HCT116 (cell line): Measurements from ENCODE around the gene TLR5. TPM values are rescaled to one million over a fixed set of nuclear protein-coding genes. Genes with fewer than 3 reads are reported as not detected.

Experiments
- ATAC-seq: fragments of 200-7000 bp; cut with Tn5 transposase; 2 replicates; pipeline ENCODE4 v1.9.1; 2020; ENCODE audit warnings: mild to moderate bottlenecking, moderate library complexity
- BruUV-seq: library from RNA; stranded (reverse); fragments of 400-500 nt; replicated peaks from 2 replicates; lab custom pipeline; 2021; lab: Mats Ljungman, UMichigan
- CTCF ChIA-PET: fragments of 300-600 bp; sonication (Branson Sonifier 250); formaldehyde crosslinking; loops from one replicate; lab custom pipeline; 2021; ENCODE audit warnings: antibody characterized with exemption; lab: Charles Lee
- POLR2A ChIA-PET: fragments of 300-600, 350-600 bp; sonication (Branson Sonifier 250); formaldehyde crosslinking; loops from one replicate; lab custom pipeline; 2021; ENCODE audit warnings: antibody characterized with exemption; lab: Charles Lee
- RAD21 ChIA-PET, 2 experiments: fragments of 300-600 bp; sonication (Branson Sonifier 250); formaldehyde crosslinking; loops; one replicate each; lab custom pipeline; 2023; ENCODE audit warnings: low total read pairs in 2 of 2; ENCODE audit not compliant: uncharacterized antibody in 2 of 2, unreplicated experiment in 2 of 2, low non-redundant PET in 1 of 2; lab: Charles Lee
- DNase-seq: peaks from one replicate; pipeline ENCODE4 v3.0.0-alpha.2; 2010; ENCODE audit warnings: low read depth, low spot score
- H2AFZ ChIP-seq: fragments of 200-600 bp; shearing (Covaris generic), sonication (generic); 2 replicates; pipeline ENCODE4 v1.6.1; 2017; ENCODE audit warnings: low read depth, mixed run types, mixed read lengths, antibody characterized with exemption, low read length; ENCODE audit not compliant: poor library complexity, severe bottlenecking
- H3K27ac ChIP-seq: 2 replicates; pipeline ENCODE4 v1.5.1; 2012; ENCODE audit warnings: low read depth, low read length
- H3K27me3 ChIP-seq: fragments of 200-600 bp; sonication (generic); 2 replicates; pipeline ENCODE4 v1.6.1; 2016; ENCODE audit warnings: mixed run types, low read length, mixed read lengths; ENCODE audit not compliant: insufficient read depth
- H3K36me3 ChIP-seq, 2 experiments: fragments of 200-500 bp in 1 of 2; fragments of 200-600 bp in 1 of 2; sonication (Bioruptor generic) in 1 of 2; sonication (generic) in 1 of 2; 2 replicates each; pipeline versions ENCODE4 v1.5.1 to v1.6.1; 2014 to 2016; ENCODE audit warnings: low read length in 2 of 2, inconsistent platforms in 1 of 2, mixed read lengths in 1 of 2, mixed run types in 1 of 2; ENCODE audit not compliant: insufficient read depth in 2 of 2, control insufficient read depth in 1 of 2
- H3K4me1 ChIP-seq, 2 experiments: fragments of 200-600 bp in 1 of 2; sonication (generic) in 1 of 2; 2 replicates each; pipeline versions ENCODE4 v1.5.1 to v1.6.1; 2012 to 2017; ENCODE audit warnings: low read length in 2 of 2, inconsistent platforms in 1 of 2, mild to moderate bottlenecking in 1 of 2, mixed read lengths in 1 of 2, mixed run types in 1 of 2, moderate library complexity in 1 of 2; ENCODE audit not compliant: insufficient read depth in 2 of 2, control insufficient read depth in 1 of 2
- H3K4me2 ChIP-seq: fragments of 200-600 bp; sonication (generic); 2 replicates; pipeline ENCODE4 v1.6.1; 2017; ENCODE audit warnings: mixed run types, low read length, mixed read lengths
- H3K4me3 ChIP-seq, 2 experiments: fragments of 200-600 bp in 1 of 2; sonication (generic) in 1 of 2; replicated peaks in 1 of 2; 2 replicates each; pipeline ENCODE4 v1.5.1; 2011 to 2016; ENCODE audit warnings: low read length in 2 of 2, control low read depth in 1 of 2, low read depth in 1 of 2, mild to moderate bottlenecking in 1 of 2, mixed read lengths in 1 of 2, mixed run types in 1 of 2
- H3K79me2 ChIP-seq: fragments of 200-600 bp; sonication (generic); 2 replicates; pipeline ENCODE4 v1.6.1; 2017; ENCODE audit warnings: mild to moderate bottlenecking, mixed run types, low read length, moderate library complexity, mixed read lengths; ENCODE audit not compliant: insufficient read depth
- H3K9ac ChIP-seq: fragments of 200-600 bp; sonication (generic); 2 replicates; pipeline ENCODE4 v1.6.1; 2016; ENCODE audit warnings: low read length, mixed read lengths
- H3K9me2 ChIP-seq: fragments of 200-600 bp; sonication (generic), shearing (Covaris generic); 2 replicates; pipeline ENCODE4 v1.6.1; 2017; ENCODE audit warnings: mixed run types, mild to moderate bottlenecking, moderate library complexity; ENCODE audit not compliant: insufficient read depth
- H3K9me3 ChIP-seq, 2 experiments: fragments of 200-500 bp in 1 of 2; fragments of 200-600 bp in 1 of 2; sonication (Bioruptor generic) in 1 of 2; sonication (generic) in 1 of 2; 2 replicates each; pipeline ENCODE4 v1.6.1; 2014 to 2017; ENCODE audit warnings: low read length in 2 of 2, mixed read lengths in 2 of 2, inconsistent platforms in 1 of 2, low read depth in 1 of 2, mild to moderate bottlenecking in 1 of 2, mixed run types in 1 of 2, moderate library complexity in 1 of 2; ENCODE audit not compliant: control insufficient read depth in 1 of 2, insufficient read depth in 1 of 2
- H4K20me1 ChIP-seq: fragments of 200-600 bp; sonication (generic), shearing (Covaris generic); 2 replicates; pipeline ENCODE4 v1.6.1; 2017; ENCODE audit warnings: mixed run types, mild to moderate bottlenecking, moderate library complexity; ENCODE audit not compliant: insufficient read depth
- ATF3 ChIP-seq: IDR thresholded peaks from 2 replicates; pipeline ENCODE4 v1.6.1; 2012
- CBX3 ChIP-seq: IDR thresholded peaks from 2 replicates; pipeline ENCODE4 v1.6.1; 2012; ENCODE audit warnings: low read depth
- EGR1 ChIP-seq: IDR thresholded peaks from 2 replicates; pipeline ENCODE4 v1.6.1; 2012; ENCODE audit warnings: low read depth
- EZH2 ChIP-seq: fragments of 200-600 bp; sonication (generic); IDR thresholded peaks from 2 replicates; pipeline ENCODE4 v1.6.1; 2017; ENCODE audit warnings: antibody characterized with exemption, mixed run types
- EZH2phosphoT487 ChIP-seq: fragments of 200-600 bp; IDR thresholded peaks from 2 replicates; pipeline ENCODE4 v1.6.1; 2018; ENCODE audit warnings: antibody characterized with exemption, borderline replicate concordance
- FOSL1 ChIP-seq: IDR thresholded peaks from 2 replicates; pipeline ENCODE4 v1.6.1; 2012; ENCODE audit warnings: low read depth
- JUND ChIP-seq: IDR thresholded peaks from 2 replicates; pipeline ENCODE4 v1.6.1; 2012
- POLR2A ChIP-seq: IDR thresholded peaks from 2 replicates; pipeline ENCODE4 v1.7.0; 2011; ENCODE audit warnings: borderline replicate concordance; ENCODE audit not compliant: insufficient read depth, insufficient read length; ENCODE audit errors: extremely low read depth
- POLR2AphosphoS5 ChIP-seq: IDR thresholded peaks from 2 replicates; pipeline ENCODE4 v1.6.1; 2011; ENCODE audit warnings: mild to moderate bottlenecking, low read depth, low read length, moderate library complexity
- RAD21 ChIP-seq: IDR thresholded peaks from 2 replicates; pipeline ENCODE4 v1.6.1; 2012; ENCODE audit warnings: low read depth, mild to moderate bottlenecking
- REST ChIP-seq: IDR thresholded peaks from 2 replicates; pipeline ENCODE4 v1.6.1; 2012; ENCODE audit warnings: low read depth
- SIN3A ChIP-seq: IDR thresholded peaks from 2 replicates; pipeline ENCODE4 v1.6.1; 2012; ENCODE audit warnings: low read depth
- SP1 ChIP-seq: IDR thresholded peaks from 2 replicates; pipeline ENCODE4 v1.6.1; 2012; ENCODE audit warnings: low read depth
- SRF ChIP-seq: IDR thresholded peaks from 2 replicates; pipeline ENCODE4 v1.6.1; 2012; ENCODE audit warnings: low read depth
- YY1 ChIP-seq: IDR thresholded peaks from 2 replicates; pipeline ENCODE4 v1.6.1; 2011; ENCODE audit warnings: low read length, low read depth, moderate library complexity, mild to moderate bottlenecking; ENCODE audit not compliant: insufficient replicate concordance; ENCODE audit errors: extremely low read depth
- ZFX ChIP-seq: fragments of 450-650 bp; IDR thresholded peaks from 2 replicates; pipeline ENCODE4 v1.6.1; 2017
- ZNF274 ChIP-seq: fragments of 200-500 bp; sonication (Bioruptor generic); IDR thresholded peaks from 2 replicates; pipeline ENCODE4 v1.6.1; 2014; ENCODE audit warnings: mild to moderate bottlenecking, low read depth, low read length, inconsistent platforms
- intact Hi-C: fragments of 100-400 bp; cut with micrococcal nuclease; formaldehyde crosslinking; loops from 2 replicates; pipeline ENCODE4 v1.10.0; 2022
- total RNA-seq: library from RNA; stranded (reverse); gene quantifications from one replicate; pipeline ENCODE4 v1.2.1, GENCODE V29; 2021; ENCODE audit not compliant: unreplicated experiment
- TF ChIP-seq, protein P1 (sequence below): IDR thresholded peaks from 2 replicates; pipeline ENCODE4 v1.6.1; 2011; ENCODE audit warnings: mild to moderate bottlenecking, low read length, moderate library complexity; ENCODE audit not compliant: insufficient replicate concordance; ENCODE audit errors: extremely low read depth
- TF ChIP-seq, protein P2 (sequence below): IDR thresholded peaks from 2 replicates; pipeline ENCODE4 v1.6.1; 2012
- TF ChIP-seq, protein P3 (sequence below), 3 experiments: fragments of 200-600 bp in 1 of 3; sonication (generic) in 1 of 3; IDR thresholded peaks in 2 of 3; conservative IDR thresholded peaks in 1 of 3; 2 replicates each; pipeline ENCODE4 v1.5.1; 2012 to 2017; ENCODE audit warnings: low read depth in 2 of 3, low read length in 2 of 3, antibody characterized with exemption in 1 of 3, borderline replicate concordance in 1 of 3, control low read depth in 1 of 3, mild to moderate bottlenecking in 1 of 3, mixed read lengths in 1 of 3, mixed run types in 1 of 3, moderate library complexity in 1 of 3; ENCODE audit not compliant: insufficient read depth in 1 of 3

TLR5 gene
- total RNA-seq, 1 experiment from 2014 or later: 1.2 TPM

DNA sequence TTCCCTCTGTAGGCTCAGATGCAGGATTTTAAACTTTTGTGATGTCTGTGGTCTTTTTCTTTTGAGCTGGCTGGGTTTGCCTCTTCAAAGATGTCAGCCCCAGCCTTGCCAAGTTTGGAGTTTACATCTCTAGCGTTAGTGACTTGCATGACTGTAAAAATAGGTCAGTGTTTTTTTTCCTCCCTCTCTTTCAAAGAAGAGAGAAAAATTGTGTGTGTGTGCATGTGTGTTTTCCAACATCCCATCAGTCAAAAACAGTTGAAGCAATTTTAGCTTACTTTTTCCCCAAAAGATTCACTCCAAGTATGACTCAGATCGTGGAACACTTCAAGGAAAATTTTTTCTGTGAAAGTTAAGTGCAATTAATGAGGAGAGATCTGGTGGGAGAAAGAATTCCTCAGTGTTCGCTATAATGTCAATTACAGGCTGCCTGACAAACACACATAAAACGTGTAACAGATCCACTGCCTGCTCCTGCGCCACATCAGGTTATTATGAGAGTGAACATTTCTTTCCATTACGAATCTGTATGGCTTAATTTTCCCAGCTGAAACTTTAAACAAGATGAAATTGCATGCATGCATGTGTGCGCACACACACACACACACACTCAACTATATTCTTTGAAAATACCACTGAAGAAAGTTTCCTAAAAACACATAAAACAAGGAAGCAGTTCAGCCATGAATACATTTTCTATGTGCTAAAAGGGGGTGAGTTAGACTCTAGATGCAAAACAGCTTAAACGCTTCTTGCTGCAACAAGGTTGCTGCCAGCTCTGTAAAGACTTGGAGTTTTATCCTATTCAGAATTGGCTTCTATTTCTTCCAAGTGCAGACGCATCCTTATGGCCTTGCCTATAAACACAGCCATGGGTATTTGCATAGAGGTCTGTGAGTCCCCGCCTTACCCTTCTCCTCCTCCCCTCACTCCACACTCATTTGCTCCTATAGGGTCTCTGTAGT, 55.5 kb downstream of the TLR5 start:
- H3K4me3 ChIP-seq: no peak overlapping the region
- RAD21 ChIA-PET: no interaction called here
- H3K27ac ChIP-seq: no peak overlapping the region
- H3K9me2 ChIP-seq: no peaks in the 10 kb centered on the region
- no peak overlapping the region for H3K9ac ChIP-seq
- CTCF ChIA-PET: no interaction called here
- no peaks in the 10 kb centered on the region for H3K79me2 ChIP-seq
- intact Hi-C loops: no loop called here
- H3K4me1 ChIP-seq: no peaks in the 10 kb centered on the region
- H3K9me3 ChIP-seq: no peaks in the 10 kb centered on the region
- H2AFZ ChIP-seq: no peak overlapping the region
- H3K27me3 ChIP-seq: no peaks in the 10 kb centered on the region
- DNase-seq (no peak), ATAC-seq (no peak)
- POLR2A ChIA-PET: no interaction called here
- no peaks in the 10 kb centered on the region for H3K36me3 ChIP-seq
- H4K20me1 ChIP-seq: no peaks in the 10 kb centered on the region
- TF ChIP-seq YY1 (no peak), POLR2A (no peak), SIN3A (no peak), ATF3 (no peak), POLR2AphosphoS5 (no peak), ZFX (no peak), FOSL1 (no peak), SRF (no peak), CBX3 (no peak), JUND (no peak), SP1 (no peak), EGR1 (no peak), ZNF274 (no peak), REST (no peak), EZH2phosphoT487 (no peak), EZH2 (no peak), RAD21 (no peak)
- TF ChIP-seq, protein P1, sequence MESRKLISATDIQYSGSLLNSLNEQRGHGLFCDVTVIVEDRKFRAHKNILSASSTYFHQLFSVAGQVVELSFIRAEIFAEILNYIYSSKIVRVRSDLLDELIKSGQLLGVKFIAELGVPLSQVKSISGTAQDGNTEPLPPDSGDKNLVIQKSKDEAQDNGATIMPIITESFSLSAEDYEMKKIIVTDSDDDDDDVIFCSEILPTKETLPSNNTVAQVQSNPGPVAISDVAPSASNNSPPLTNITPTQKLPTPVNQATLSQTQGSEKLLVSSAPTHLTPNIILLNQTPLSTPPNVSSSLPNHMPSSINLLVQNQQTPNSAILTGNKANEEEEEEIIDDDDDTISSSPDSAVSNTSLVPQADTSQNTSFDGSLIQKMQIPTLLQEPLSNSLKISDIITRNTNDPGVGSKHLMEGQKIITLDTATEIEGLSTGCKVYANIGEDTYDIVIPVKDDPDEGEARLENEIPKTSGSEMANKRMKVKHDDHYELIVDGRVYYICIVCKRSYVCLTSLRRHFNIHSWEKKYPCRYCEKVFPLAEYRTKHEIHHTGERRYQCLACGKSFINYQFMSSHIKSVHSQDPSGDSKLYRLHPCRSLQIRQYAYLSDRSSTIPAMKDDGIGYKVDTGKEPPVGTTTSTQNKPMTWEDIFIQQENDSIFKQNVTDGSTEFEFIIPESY: no peak
- TF ChIP-seq, protein P2, sequence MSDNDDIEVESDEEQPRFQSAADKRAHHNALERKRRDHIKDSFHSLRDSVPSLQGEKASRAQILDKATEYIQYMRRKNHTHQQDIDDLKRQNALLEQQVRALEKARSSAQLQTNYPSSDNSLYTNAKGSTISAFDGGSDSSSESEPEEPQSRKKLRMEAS: no peak
- TF ChIP-seq, protein P3, sequence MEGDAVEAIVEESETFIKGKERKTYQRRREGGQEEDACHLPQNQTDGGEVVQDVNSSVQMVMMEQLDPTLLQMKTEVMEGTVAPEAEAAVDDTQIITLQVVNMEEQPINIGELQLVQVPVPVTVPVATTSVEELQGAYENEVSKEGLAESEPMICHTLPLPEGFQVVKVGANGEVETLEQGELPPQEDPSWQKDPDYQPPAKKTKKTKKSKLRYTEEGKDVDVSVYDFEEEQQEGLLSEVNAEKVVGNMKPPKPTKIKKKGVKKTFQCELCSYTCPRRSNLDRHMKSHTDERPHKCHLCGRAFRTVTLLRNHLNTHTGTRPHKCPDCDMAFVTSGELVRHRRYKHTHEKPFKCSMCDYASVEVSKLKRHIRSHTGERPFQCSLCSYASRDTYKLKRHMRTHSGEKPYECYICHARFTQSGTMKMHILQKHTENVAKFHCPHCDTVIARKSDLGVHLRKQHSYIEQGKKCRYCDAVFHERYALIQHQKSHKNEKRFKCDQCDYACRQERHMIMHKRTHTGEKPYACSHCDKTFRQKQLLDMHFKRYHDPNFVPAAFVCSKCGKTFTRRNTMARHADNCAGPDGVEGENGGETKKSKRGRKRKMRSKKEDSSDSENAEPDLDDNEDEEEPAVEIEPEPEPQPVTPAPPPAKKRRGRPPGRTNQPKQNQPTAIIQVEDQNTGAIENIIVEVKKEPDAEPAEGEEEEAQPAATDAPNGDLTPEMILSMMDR (IDR thresholded peaks at IDR 0.05 in 2 of 3, conservative IDR thresholded peaks at IDR 0.05 in 1 of 3; ENCODE audit: borderline replicate concordance in 1 of 3, insufficient read depth in 1 of 3, low read depth in 2 of 3, low read length in 2 of 3): no peak
- H3K4me2 ChIP-seq: no peak overlapping the region
- BruUV-seq: no TSS peak
